Kidney epithelial cell (primary cell): ENCODE results near the gene SLC17A5. TPM values are rescaled to one million over a fixed set of nuclear protein-coding genes. Genes with fewer than 3 reads are reported as not detected.

Source experiments
- DNase-seq: peaks from one replicate; pipeline ENCODE4 v3.0.0-alpha.2; 2010; ENCODE audit warnings: low read depth
- H3K27me3 ChIP-seq: 2 replicates; pipeline ENCODE4 v1.6.0; 2011; ENCODE audit warnings: low read length; ENCODE audit not compliant: control insufficient read depth, insufficient read depth
- H3K36me3 ChIP-seq: 2 replicates; pipeline ENCODE4 v1.5.1; 2011; ENCODE audit warnings: low read length; ENCODE audit not compliant: control insufficient read depth, insufficient read depth
- H3K4me3 ChIP-seq: 2 replicates; pipeline ENCODE4 v1.5.1; 2011; ENCODE audit warnings: low read depth, mild to moderate bottlenecking, control low read depth, low read length
- total RNA-seq: library from RNA; depleted of rRNA; stranded (reverse); fragments of >200 nt; gene quantifications from 2 replicates; pipeline ENCODE4 v1.2.3, GENCODE V29; 2015
- TF ChIP-seq, protein P1 (sequence below): IDR thresholded peaks from 2 replicates; pipeline ENCODE4 v1.5.1; 2011; ENCODE audit warnings: mild to moderate bottlenecking, moderate library complexity, low read length, control low read depth, inconsistent platforms; ENCODE audit not compliant: insufficient read depth, poor library complexity, severe bottlenecking

The SLC17A5 gene
- total RNA-seq, 1 donor from 2014 or later: 22.5 TPM

GRCh38 chr6:73655341-73655917 is 1.6 kb upstream of the SLC17A5 start:
- no peak for DNase-seq
- Histone ChIP-seq H3K36me3 (no peaks in the 10 kb centered on the region), H3K4me3 (no peak overlapping the region), H3K27me3 (no peaks in the 10 kb centered on the region)
- TF ChIP-seq, protein P1, sequence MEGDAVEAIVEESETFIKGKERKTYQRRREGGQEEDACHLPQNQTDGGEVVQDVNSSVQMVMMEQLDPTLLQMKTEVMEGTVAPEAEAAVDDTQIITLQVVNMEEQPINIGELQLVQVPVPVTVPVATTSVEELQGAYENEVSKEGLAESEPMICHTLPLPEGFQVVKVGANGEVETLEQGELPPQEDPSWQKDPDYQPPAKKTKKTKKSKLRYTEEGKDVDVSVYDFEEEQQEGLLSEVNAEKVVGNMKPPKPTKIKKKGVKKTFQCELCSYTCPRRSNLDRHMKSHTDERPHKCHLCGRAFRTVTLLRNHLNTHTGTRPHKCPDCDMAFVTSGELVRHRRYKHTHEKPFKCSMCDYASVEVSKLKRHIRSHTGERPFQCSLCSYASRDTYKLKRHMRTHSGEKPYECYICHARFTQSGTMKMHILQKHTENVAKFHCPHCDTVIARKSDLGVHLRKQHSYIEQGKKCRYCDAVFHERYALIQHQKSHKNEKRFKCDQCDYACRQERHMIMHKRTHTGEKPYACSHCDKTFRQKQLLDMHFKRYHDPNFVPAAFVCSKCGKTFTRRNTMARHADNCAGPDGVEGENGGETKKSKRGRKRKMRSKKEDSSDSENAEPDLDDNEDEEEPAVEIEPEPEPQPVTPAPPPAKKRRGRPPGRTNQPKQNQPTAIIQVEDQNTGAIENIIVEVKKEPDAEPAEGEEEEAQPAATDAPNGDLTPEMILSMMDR: no peak

- H3K27me3 ChIP-seq: no peaks in the 10 kb centered on the region
- peak overlapping the region; percentile 97 for H3K4me3 ChIP-seq
- H3K36me3 ChIP-seq: no peaks in the 10 kb centered on the region
- DNase-seq: no peak
- TF ChIP-seq, protein P1: peak; percentile 32
These were observed 888 bp downstream of the SLC17A5 start for GRCh38 chr6:73652637-73653570.

DNA sequence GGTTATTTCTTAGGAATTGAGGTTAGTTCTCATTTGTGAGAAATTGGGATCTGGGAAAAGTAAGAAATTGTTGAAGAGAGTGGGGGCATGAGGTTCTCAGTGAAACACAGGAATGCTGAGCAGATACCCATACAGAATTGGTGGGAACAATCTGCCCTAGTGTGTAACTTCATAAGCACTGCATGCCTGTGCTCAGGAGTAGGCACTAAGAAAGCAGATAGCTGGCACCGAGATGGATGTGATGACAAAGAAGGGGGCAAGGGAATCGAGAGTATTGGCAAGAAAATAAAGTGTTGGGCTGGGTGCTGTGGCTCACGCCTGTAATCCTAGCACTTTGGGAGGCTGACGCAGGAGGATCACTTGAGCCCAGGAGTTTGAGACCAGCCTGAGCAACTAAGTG is 4.0 kb downstream of the SLC17A5 start:
- no peak for DNase-seq
- no peaks in the 10 kb centered on the region for H3K36me3 ChIP-seq
- H3K27me3 ChIP-seq: no peaks in the 10 kb centered on the region
- TF ChIP-seq, protein P1: no peak
- H3K4me3 ChIP-seq: no peak overlapping the region

- DNase-seq: no peak
- Histone ChIP-seq H3K27me3 (no peaks in the 10 kb centered on the region), H3K4me3 (no peak overlapping the region), H3K36me3 (no peaks in the 10 kb centered on the region)
- TF ChIP-seq, protein P1: no peak
These were observed 5.6 kb downstream of the SLC17A5 start for GRCh38 chr6:73648166-73648565.

DNA sequence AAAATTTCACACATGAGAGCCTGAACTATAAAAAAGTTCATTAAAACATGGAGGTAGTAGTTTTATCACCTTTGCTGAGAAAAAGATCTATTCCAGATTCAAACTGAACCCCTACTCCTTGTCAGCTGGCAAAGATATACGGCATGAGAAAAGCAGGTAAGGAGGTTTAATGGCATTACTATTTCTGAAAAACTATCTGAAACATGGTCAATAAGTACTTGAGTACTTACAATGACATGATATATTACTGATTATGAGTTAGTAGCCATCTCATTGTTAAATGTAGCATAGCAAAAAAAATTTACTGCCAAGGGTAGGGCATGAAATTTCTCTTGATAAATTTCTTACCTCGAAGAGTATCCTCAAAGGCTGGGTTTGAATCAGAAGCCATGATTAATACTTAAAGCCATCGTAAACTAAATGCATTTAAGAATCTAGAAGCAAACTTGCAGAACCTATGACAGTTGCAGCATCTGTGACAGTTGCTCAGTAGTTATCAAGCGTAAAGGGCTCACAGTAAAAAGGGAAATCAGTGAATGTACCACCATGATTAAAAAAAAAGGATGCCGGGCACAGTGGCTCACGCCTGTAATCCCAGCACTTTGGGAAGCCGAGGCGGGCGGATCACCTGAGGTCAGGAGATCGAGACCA is 8.7 kb downstream of the SLC17A5 start:
- TF ChIP-seq, protein P1: no peak
- no peaks in the 10 kb centered on the region for H3K36me3 ChIP-seq
- no peaks in the 10 kb centered on the region for H3K27me3 ChIP-seq
- no peak for DNase-seq
- H3K4me3 ChIP-seq: peak overlapping the region; percentile 22
